Astrocyte (in vitro differentiated cells and primary cell): ENCODE results near the gene SON. TPM values are rescaled to one million over a fixed set of nuclear protein-coding genes. Genes with fewer than 3 reads are reported as not detected.

ENCODE experiments used
- DNase-seq: peaks from one replicate; pipeline ENCODE4 v3.0.0-alpha.2; 2010; ENCODE audit warnings: low read depth
- FAIRE-seq: peaks from 2 replicates; lab custom pipeline; 2011; peaks lifted over from hg19 to GRCh38; lab: Jason Lieb, UNC
- H2AFZ ChIP-seq: 2 replicates; pipeline ENCODE4 v1.6.0; 2012; ENCODE audit warnings: low read depth, low read length, inconsistent platforms
- H3K27ac ChIP-seq: 2 replicates; pipeline ENCODE4 v1.5.1; 2011; ENCODE audit warnings: low read depth, low read length, inconsistent platforms
- H3K27me3 ChIP-seq: 2 replicates; pipeline ENCODE4 v1.6.0; 2011; ENCODE audit warnings: low read length, inconsistent platforms; ENCODE audit not compliant: insufficient read depth
- H3K36me3 ChIP-seq: 2 replicates; pipeline ENCODE4 v1.5.1; 2011; ENCODE audit warnings: low read length, inconsistent platforms; ENCODE audit not compliant: insufficient read depth
- H3K4me1 ChIP-seq: 2 replicates; pipeline ENCODE4 v1.5.1; 2011; ENCODE audit warnings: low read length, inconsistent platforms; ENCODE audit not compliant: insufficient read depth
- H3K4me2 ChIP-seq: 2 replicates; pipeline ENCODE4 v1.6.0; 2012; ENCODE audit warnings: low read length, inconsistent platforms
- H3K4me3 ChIP-seq: 2 replicates; pipeline ENCODE4 v1.5.1; 2011; ENCODE audit warnings: low read depth, mild to moderate bottlenecking, low read length, inconsistent platforms; ENCODE audit not compliant: insufficient read depth
- H3K79me2 ChIP-seq: 2 replicates; pipeline ENCODE4 v1.6.0; 2012; ENCODE audit warnings: mild to moderate bottlenecking, low read length, inconsistent platforms; ENCODE audit not compliant: insufficient read depth
- H3K9ac ChIP-seq: 2 replicates; pipeline ENCODE4 v1.6.0; 2012; ENCODE audit warnings: mild to moderate bottlenecking, low read length, inconsistent platforms
- H3K9me3 ChIP-seq: 2 replicates; pipeline ENCODE4 v1.5.1; 2012; ENCODE audit warnings: low read depth, mild to moderate bottlenecking, low read length, inconsistent platforms; ENCODE audit not compliant: insufficient read depth
- H4K20me1 ChIP-seq: 2 replicates; pipeline ENCODE4 v1.6.0; 2012; ENCODE audit warnings: low read length, inconsistent platforms; ENCODE audit not compliant: insufficient read depth
- H3K27ac Mint-ChIP-seq: one replicate; pipeline ENCODE4 v1.8.0; 2021; ENCODE audit warnings: mild to moderate bottlenecking, mixed read lengths; ENCODE audit not compliant: unreplicated experiment
- H3K27me3 Mint-ChIP-seq: one replicate; pipeline ENCODE4 v1.8.0; 2021; ENCODE audit warnings: low read depth, mixed read lengths; ENCODE audit not compliant: unreplicated experiment
- H3K36me3 Mint-ChIP-seq: one replicate; pipeline ENCODE4 v1.8.0; 2021; ENCODE audit warnings: low read depth, mixed read lengths; ENCODE audit not compliant: unreplicated experiment
- H3K4me1 Mint-ChIP-seq: one replicate; pipeline ENCODE4 v1.8.0; 2021; ENCODE audit warnings: low read depth, mixed read lengths; ENCODE audit not compliant: unreplicated experiment
- H3K4me3 Mint-ChIP-seq: one replicate; pipeline ENCODE4 v1.8.0; 2021; ENCODE audit warnings: mild to moderate bottlenecking, moderate library complexity, mixed read lengths; ENCODE audit not compliant: unreplicated experiment
- H3K9me3 Mint-ChIP-seq: one replicate; pipeline ENCODE4 v1.8.0; 2021; ENCODE audit warnings: mild to moderate bottlenecking, mixed read lengths; ENCODE audit not compliant: unreplicated experiment
- EZH2 ChIP-seq: IDR thresholded peaks from 2 replicates; pipeline ENCODE4 v1.6.1; 2012; ENCODE audit warnings: mild to moderate bottlenecking, low read length, inconsistent platforms; ENCODE audit not compliant: insufficient read depth
- total RNA-seq: library from RNA; stranded (reverse); gene quantifications from 2 replicates; pipeline ENCODE4 v1.2.1, GENCODE V29; 2021
- TF ChIP-seq, protein P1 (sequence below): IDR thresholded peaks from 2 replicates; pipeline ENCODE4 v1.5.1; 2011; ENCODE audit warnings: low read depth, mild to moderate bottlenecking, inconsistent platforms, low read length, moderate library complexity; ENCODE audit not compliant: insufficient read depth

Gene SON
- total RNA-seq, 1 donor from 2014 or later: 290 TPM

DNA sequence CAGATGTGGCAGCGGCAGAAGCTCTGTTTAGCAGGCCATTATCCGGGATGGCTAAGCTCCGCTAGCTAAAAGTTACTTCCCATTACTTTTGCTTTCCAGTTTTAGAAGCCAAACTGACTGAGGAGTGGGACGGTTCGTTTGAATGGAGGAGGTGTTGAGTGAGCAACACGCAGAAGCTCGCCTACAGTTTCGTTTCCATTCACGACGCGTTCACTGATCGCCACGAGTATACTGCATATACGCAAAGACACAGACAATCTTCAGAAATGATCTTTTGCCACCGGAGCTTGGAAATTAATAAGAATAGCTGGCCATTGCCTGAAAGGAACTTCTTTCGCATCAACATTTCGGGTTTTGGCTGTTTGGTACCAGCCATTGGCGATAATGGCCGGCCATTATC lies 14.6 kb downstream of the SON start:
- peaks cover 7% of the 10 kb centered on the region for H3K4me1 Mint-ChIP-seq
- peaks cover 43% of the 10 kb centered on the region for H3K36me3 Mint-ChIP-seq
- H4K20me1 ChIP-seq: peaks cover 92% of the 10 kb centered on the region

DNA sequence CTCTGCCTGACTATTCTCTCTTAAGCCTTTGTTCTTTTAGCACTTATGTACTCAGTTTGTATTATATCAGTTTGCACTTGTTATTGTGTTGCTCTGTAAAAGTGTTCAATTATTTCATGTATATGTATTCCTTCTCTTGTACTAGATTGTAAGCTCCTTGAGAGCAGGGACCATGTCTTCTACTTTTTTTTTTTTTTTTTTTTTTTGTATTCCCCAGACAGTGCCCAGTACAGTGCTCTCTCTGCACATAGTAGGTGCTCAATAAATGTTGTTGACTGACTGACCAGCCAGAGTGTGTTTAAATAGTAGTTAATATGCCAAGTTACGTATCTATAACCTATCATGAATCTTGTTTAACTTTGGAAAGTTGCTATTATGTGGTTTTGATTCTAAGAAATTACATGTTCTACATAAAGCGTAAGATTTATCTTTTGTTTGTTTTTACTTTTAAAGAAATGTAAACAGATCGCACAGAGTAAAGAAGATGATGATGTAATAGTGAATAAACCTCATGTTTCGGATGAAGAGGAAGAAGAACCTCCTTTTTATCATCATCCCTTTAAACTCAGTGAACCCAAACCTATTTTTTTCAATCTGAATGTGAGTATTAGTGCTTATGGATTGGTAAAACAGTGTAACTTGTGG lies 16.1 kb downstream of the SON start:
- peaks cover 75% of the 10 kb centered on the region for H3K36me3 ChIP-seq
- Mint-ChIP-seq H3K27me3 (no peaks in the 10 kb centered on the region), H3K9me3 (no peaks in the 10 kb centered on the region), H3K4me1 (peaks cover 7% of the 10 kb centered on the region), H3K36me3 (peaks cover 34% of the 10 kb centered on the region), H3K4me3 (no peak overlapping the region), H3K27ac (peak overlapping the region; percentile 6)
- H3K4me3 ChIP-seq: no peak overlapping the region
- H2AFZ ChIP-seq: no peak overlapping the region
- H3K27ac ChIP-seq: no peak overlapping the region
- FAIRE-seq: no peak
- H3K79me2 ChIP-seq: peaks cover 97% of the 10 kb centered on the region
- H3K4me1 ChIP-seq: no peaks in the 10 kb centered on the region
- H4K20me1 ChIP-seq: peaks cover 90% of the 10 kb centered on the region
- DNase-seq: no peak
- H3K9ac ChIP-seq: no peak overlapping the region
- no peaks in the 10 kb centered on the region for H3K9me3 ChIP-seq
- H3K27me3 ChIP-seq: no peaks in the 10 kb centered on the region
- TF ChIP-seq, protein P1, sequence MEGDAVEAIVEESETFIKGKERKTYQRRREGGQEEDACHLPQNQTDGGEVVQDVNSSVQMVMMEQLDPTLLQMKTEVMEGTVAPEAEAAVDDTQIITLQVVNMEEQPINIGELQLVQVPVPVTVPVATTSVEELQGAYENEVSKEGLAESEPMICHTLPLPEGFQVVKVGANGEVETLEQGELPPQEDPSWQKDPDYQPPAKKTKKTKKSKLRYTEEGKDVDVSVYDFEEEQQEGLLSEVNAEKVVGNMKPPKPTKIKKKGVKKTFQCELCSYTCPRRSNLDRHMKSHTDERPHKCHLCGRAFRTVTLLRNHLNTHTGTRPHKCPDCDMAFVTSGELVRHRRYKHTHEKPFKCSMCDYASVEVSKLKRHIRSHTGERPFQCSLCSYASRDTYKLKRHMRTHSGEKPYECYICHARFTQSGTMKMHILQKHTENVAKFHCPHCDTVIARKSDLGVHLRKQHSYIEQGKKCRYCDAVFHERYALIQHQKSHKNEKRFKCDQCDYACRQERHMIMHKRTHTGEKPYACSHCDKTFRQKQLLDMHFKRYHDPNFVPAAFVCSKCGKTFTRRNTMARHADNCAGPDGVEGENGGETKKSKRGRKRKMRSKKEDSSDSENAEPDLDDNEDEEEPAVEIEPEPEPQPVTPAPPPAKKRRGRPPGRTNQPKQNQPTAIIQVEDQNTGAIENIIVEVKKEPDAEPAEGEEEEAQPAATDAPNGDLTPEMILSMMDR: no peak
- TF ChIP-seq EZH2: no peak
- no peak overlapping the region for H3K4me2 ChIP-seq

More for the DNA sequence above, 14.6 kb downstream of the SON start:
- Histone ChIP-seq H3K4me3 (no peak overlapping the region), H3K9me3 (no peaks in the 10 kb centered on the region), H3K4me2 (no peak overlapping the region), H2AFZ (no peak overlapping the region), H3K79me2 (peaks cover 97% of the 10 kb centered on the region), H3K27me3 (no peaks in the 10 kb centered on the region), H3K4me1 (no peaks in the 10 kb centered on the region), H3K9ac (no peak overlapping the region), H3K36me3 (peaks cover 83% of the 10 kb centered on the region), H3K27ac (no peak overlapping the region)
- no peak for DNase-seq
- no peak for FAIRE-seq
- no peak overlapping the region for H3K27ac Mint-ChIP-seq
- H3K27me3 Mint-ChIP-seq: no peaks in the 10 kb centered on the region
- no peaks in the 10 kb centered on the region for H3K9me3 Mint-ChIP-seq
- no peak for TF ChIP-seq EZH2
- TF ChIP-seq, protein P1: no peak
- no peak overlapping the region for H3K4me3 Mint-ChIP-seq

DNA sequence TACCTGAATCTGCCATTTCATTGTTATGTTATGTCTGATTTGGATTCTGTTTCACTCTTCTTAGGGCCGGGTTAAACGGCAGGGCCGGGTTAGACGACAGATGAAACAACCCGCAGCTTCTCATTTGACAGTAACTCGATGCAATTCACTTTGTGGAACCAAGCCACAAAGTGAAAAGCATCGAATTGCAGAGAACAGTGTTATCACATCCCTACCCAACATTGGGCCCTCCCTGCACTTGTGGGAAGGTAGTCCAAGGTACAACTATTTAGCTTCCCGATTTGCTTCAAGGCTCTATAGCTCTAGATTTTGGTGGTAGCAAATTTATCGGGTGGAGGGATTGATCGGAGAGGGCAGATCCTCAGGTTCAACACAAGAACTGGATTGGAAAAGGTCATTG lies 17.0 kb downstream of the SON start:
- Mint-ChIP-seq H3K4me1 (peaks cover 7% of the 10 kb centered on the region), H3K9me3 (no peaks in the 10 kb centered on the region), H3K36me3 (peaks cover 32% of the 10 kb centered on the region), H3K27ac (no peak overlapping the region), H3K27me3 (no peaks in the 10 kb centered on the region), H3K4me3 (no peak overlapping the region)
- Histone ChIP-seq H3K4me1 (no peaks in the 10 kb centered on the region), H3K9ac (no peak overlapping the region), H4K20me1 (peaks cover 86% of the 10 kb centered on the region), H3K4me3 (no peak overlapping the region), H3K27me3 (no peaks in the 10 kb centered on the region), H3K27ac (no peak overlapping the region), H3K79me2 (peaks cover 96% of the 10 kb centered on the region), H3K36me3 (peaks cover 66% of the 10 kb centered on the region), H2AFZ (no peak overlapping the region), H3K9me3 (no peaks in the 10 kb centered on the region), H3K4me2 (no peak overlapping the region)
- FAIRE-seq: no peak
- DNase-seq: no peak
- TF ChIP-seq, protein P1: no peak
- TF ChIP-seq EZH2: no peak
